T-helper 2 cell (primary cell): ENCODE results near the gene DDX46.
"Not testable (repeated sequence)": the region's sequence is repeated elsewhere in the genome, so short reads cannot be mapped to it uniquely, and the experiment has no call there.

ENCODE experiments used
- DNase-seq, 5 experiments: peaks; one replicate each; pipeline versions ENCODE4 v3.0.0 to v3.0.0-alpha.2; 2012 to 2022

The DDX46 gene

DNA sequence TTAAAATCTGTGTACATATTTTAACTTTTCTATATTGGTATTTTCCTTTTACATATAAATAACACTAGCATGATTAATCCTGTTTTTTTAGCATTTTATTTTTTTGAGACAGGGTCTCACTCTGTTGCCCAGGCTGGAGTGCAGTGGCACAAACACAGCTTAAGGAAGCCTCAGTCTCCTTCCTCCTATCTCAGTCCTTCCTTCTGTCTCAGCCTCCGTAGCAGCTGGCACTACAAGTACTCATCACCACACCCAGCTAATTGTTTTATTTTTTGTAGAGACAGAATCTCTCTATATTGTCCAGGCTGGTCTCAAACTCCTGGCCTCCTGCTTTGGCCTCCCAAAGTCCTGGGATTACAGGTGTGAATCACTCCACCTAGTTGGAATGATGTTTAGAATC is 85.7 kb downstream of the DDX46 start:
- DNase-seq: no peak

DNA sequence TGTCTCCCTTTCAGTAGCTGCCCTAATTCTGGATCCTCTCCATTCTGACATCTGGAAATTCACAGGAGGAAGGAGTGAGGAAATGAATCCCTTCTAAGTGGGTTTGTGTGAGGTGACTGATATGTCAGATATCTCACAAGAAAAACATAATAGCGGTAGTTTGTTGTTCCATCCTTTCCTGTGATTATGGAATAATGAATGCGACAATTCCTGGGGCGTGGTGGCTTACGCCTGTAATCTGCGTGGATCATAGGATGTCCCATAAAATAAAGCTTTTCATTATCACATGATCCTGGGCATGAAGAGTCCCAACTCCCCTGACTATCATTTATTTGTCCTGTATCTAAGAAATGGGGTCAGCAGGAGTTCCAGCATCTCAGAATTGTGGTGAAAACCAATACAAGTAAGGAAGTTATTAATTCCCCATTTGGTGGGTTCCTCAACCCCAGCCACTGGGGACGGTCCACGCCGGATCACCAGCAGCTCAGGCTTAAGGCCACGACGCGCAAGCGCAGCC is 86.8 kb downstream of the DDX46 start:
- DNase-seq: no peak

DNA sequence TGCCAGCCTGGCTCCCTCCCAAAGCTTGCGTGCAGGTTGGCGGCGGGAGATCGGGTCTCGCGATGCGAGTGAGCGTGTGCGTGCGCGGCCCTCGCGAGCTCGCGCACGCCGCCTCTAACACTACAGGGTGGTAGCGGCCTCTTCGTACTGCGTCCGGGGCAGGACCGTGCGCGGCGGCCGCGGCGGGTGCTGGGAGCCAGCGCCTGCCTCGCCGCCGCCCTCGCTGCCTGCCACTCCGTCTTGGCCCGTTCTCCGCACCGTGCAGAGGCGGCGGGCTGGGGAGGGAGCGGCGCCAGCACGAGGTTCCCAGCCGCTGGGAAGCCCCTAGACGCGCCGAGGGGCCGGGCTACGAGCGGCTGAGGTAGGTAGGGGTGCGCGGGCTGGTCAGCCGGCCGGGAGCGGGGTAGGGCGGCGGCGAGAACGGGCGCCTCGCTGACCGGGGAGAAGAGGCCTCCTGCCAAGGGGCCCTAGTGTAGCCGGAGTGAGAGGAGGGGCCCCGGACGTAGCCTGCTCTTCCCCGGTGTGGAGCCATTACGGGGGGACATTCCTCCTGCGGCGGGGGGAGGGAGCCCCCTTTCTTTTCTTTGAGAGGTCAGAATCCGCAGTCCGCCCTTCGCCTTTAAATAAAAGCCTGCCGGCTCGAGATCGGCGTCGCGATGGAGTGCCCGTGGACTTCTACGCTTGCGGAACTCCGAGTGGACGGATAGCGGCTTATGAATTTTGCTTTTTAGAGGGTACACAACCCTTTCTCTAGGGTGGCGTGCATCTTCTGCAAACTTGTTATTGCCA is 87.5 kb downstream of the DDX46 start, which contains the start of gene C5orf24:
TSS of gene C5orf24 (plus strand) at position 117 of the 789 bp plus-strand sequence. CDS start 8,933 bp downstream, outside the sequence.
- peak; percentile 74 to 98 (median 87) for DNase-seq

- DNase-seq: peak in 1 of 5 experiments; percentile 53
These were observed 88.0 kb downstream of the DDX46 start for GRCh38 chr5:134846641-134846960.

DNA sequence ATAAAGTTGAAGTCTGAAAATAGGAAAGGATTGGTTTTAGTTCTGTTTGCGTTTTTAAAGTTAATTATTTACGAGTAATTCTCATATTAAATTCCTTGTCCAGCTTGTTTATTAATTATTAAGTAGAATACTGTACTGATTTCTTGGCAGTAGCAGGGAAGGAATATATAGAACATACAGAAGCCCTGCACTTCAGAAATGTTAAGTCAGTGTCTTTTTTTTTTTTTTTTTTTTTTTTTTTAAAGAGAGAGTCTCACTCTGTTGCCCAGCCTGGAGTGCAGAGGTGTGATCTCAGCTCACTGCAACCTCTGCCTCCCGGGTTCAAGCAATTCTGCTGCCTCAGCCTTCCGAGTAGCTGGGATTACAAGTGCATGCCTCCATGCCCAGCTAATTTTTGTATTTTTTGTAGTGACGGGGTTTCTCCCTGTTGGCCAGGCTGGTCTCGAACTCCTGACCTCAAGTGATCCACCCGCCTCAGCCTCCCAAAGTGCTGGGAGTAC is 90.9 kb downstream of the DDX46 start:
- not testable (repeated sequence) for DNase-seq

DNA sequence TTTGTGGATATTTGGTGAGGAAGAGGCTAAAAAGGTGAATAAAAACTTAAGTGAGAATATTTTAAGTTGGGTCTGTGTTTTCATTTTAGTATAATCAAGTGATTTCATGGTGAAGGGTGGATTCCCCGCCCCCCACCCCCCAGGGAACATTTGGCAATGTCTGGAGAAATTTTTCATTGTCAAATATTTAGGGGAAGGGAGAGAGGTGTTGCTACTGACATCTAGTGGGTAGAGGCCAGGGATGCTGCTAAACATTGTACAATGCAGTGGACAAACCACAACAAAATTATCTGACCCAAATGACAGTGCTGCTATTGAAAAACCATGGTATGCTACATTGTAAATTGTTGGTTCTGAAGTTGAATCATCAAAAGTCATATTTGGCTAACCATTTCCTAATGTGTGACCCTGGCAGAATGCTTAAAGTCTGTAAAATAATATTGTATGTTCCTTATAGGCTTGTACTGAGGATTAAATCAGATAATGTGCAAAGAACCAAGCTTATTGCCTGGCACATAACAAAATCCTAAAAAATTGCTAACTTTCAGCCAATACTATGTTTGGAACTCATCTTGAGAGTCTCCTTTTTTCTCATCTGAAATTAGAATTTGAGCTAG is 92.8 kb downstream of the DDX46 start:
- DNase-seq: peak in 1 of 5 experiments; percentile 35

DNA sequence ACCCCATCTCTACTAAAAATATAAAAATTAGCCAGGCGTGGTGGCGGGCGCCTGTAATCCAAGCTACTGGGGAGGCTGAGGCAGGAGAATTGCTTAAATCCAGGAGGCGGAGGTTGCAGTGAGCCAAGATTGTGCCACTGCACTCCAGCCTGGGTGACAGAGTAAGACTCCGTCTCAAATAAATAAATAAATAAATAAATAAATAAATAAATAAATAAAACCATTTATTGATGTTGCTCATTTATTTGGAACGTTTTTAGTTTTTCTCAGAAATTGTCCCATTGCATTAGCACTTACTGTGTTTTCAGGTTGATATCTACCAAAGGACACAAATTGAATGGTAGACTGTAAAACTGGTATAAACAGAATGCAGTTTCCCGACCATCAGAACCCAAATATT is 97.9 kb downstream of the DDX46 start:
- not testable (repeated sequence) for DNase-seq

GRCh38 chr5:134857401-134857800 is 98.8 kb downstream of the DDX46 start:
- DNase-seq: no peak

- no peak for DNase-seq
These were observed 106.1 kb downstream of the DDX46 start for GRCh38 chr5:134864707-134865106.

- peak in 1 of 5 experiments; percentile 64 for DNase-seq
These were observed 114.9 kb downstream of the DDX46 start for GRCh38 chr5:134873494-134873893.

GRCh38 chr5:134873987-134874830 is 115.6 kb downstream of the DDX46 start, which contains the start of gene TXNDC15:
Gene TXNDC15 (plus strand): TSS chr5:134874371. CDS start chr5:134874428, 57 bp downstream.
- DNase-seq: peak; percentile 63 to 89 (median 74)

DNA sequence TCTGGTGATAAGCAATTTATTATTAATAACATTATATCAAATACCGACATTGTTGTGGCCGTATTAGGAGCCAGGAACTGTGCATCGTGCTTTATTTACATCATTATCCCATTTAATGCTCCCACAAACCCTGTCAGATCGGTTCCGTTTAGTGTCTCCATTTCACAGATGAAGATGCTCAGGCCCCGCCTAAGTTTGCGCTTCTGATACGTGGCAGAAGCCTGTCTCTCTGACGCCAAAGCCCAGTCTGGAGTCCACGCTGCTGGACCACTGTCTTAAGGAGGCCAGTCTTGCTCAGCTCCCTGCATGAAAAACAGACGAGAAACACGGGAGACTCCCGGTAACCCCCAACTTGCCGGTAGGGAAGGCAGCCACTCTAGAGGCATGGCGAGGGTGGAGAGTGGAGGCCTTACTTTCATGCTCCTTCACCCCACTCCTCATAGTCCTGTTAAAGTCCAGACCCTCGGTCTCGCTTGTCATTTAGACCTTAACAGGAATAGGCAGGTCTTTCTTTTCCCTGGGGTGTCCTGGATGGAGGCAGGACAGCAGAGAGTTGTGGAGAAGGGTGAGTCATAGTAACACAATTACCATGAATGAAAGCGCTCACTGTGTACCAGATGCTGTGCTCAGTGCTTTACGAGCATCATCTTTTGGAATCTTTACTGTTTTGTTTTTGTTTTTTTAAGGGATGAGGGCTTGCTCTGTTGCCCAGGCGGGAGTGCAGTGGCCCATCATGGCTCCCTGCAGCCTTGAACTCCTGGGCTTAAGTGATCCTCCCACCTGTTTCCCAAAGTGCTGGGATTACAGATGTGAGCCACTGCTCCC is 116.5 kb downstream of the DDX46 start:
- peak in 2 of 5 experiments; percentile 6 to 71 for DNase-seq

DNA sequence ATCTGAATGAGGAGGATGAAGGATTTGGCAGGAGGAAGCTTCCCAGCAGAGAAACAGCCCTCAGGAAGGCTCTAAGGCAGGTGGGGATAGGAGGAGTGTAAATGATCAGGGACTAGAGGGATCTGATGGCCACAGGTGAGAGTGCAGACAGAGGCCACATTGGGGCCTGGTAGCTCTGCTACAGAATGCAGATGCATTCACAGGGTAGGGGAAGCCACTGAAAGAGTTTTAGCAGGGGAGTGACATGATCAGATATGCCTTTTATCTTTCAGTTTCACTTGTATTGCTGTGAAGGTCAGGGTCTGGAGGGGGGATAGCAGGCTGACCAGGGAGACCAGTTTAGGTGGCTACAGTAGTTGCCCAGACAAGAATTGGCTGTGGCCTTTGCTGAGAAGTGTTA is 118.6 kb downstream of the DDX46 start:
- peak in 1 of 5 experiments; percentile 63 for DNase-seq

DNA sequence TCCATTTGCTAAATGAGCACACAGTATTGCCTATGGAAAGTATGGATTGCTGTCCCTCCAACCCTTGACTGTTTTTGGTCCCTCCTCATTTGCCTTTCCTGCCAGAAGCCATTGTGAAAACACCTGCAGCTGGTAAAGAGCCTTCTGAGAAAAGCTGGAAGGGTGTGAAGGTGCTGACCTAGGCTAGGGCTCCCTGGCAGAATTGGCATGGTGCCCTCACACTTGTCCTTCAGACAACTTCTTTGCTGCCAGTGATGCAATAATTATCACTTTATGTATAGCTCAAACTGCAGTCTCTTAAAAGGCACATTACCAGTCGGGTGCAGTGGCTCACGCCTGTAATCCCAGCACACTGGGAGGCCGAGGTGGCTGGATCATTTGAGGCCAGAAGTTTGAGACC is 119.8 kb downstream of the DDX46 start:
- no peak for DNase-seq

- no peak for DNase-seq
These were observed 120.9 kb downstream of the DDX46 start for GRCh38 chr5:134879456-134879855.
